ENCODE results near the gene PAX9. TPM values are rescaled to one million over a fixed set of nuclear protein-coding genes. Genes with fewer than 3 reads are reported as not detected.

Gene PAX9
- total and polyA plus RNA-seq, 2 donors from 2014 or later = 0.19 TPM; not detected in 1

- no peaks in the 10 kb centered on the region for H3K36me3 ChIP-seq (ENCODE audit: control insufficient read depth in 2 of 3, insufficient read depth in 3 of 3, low read length in 3 of 3)
These were observed 35.5 kb upstream of the PAX9 start for GRCh38 chr14:36626151-36626550.

DNA sequence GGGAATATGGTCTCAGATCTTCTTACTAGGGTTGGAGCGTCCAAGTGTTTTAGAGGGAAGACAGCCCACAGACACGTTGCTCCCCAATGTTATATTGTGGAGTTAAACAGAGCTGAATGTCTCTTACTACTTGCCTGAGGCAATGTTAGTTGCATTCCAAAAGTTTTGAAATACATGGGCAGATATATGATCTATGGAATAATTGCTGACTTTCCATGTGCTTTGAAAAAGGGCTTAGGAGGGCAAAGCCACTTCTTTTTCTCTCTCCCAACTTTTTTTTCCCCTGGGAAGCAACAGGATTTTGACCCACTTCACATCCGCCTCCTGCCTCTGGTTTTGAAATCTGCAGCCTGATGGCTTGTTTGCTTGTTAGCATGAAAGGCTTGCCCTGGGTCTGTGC is 33.7 kb upstream of the PAX9 start:
- Histone ChIP-seq H3K9ac (ENCODE audit: low read length in 3 of 3) (no peak overlapping the region), H3K9me3 (ENCODE audit: control insufficient read depth in 2 of 3, insufficient read depth in 1 of 3, low read length in 3 of 3) (no peaks in the 10 kb centered on the region), H3K4me1 (ENCODE audit: control insufficient read depth in 2 of 3, insufficient read depth in 2 of 3, low read depth in 1 of 3, low read length in 3 of 3) (no peaks in the 10 kb centered on the region), H3K27ac (ENCODE audit: low read depth in 2 of 2, low read length in 2 of 2) (no peak overlapping the region), H3K36me3 (ENCODE audit: control insufficient read depth in 2 of 3, insufficient read depth in 3 of 3, low read length in 3 of 3) (no peaks in the 10 kb centered on the region), H3K27me3 (ENCODE audit: control insufficient read depth, insufficient read depth, low read length) (no peaks in the 10 kb centered on the region), H3K4me3 (ENCODE audit: low read length in 3 of 3) (no peak overlapping the region)
- FAIRE-seq (no peak), DNase-seq (no peak)
- TF ChIP-seq, protein P1, sequence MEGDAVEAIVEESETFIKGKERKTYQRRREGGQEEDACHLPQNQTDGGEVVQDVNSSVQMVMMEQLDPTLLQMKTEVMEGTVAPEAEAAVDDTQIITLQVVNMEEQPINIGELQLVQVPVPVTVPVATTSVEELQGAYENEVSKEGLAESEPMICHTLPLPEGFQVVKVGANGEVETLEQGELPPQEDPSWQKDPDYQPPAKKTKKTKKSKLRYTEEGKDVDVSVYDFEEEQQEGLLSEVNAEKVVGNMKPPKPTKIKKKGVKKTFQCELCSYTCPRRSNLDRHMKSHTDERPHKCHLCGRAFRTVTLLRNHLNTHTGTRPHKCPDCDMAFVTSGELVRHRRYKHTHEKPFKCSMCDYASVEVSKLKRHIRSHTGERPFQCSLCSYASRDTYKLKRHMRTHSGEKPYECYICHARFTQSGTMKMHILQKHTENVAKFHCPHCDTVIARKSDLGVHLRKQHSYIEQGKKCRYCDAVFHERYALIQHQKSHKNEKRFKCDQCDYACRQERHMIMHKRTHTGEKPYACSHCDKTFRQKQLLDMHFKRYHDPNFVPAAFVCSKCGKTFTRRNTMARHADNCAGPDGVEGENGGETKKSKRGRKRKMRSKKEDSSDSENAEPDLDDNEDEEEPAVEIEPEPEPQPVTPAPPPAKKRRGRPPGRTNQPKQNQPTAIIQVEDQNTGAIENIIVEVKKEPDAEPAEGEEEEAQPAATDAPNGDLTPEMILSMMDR (IDR thresholded peaks at IDR 0.05; ENCODE audit: borderline replicate concordance, extremely low read depth, insufficient read depth) = no peak
- intact Hi-C loops (cut with DNase I) = no loop called here

More at GRCh38 chr14:36626151-36626550, 35.5 kb upstream of the PAX9 start:
- intact Hi-C loops (cut with DNase I) = no loop called here
- TF ChIP-seq, protein P1 (IDR thresholded peaks at IDR 0.05; ENCODE audit: borderline replicate concordance, extremely low read depth, insufficient read depth) = no peak
- peaks cover 0 to 2% (median 0%) of the 10 kb centered on the region in 3 donors for H3K9me3 ChIP-seq (ENCODE audit: control insufficient read depth in 2 of 3, insufficient read depth in 1 of 3, low read length in 3 of 3)
- H3K9ac ChIP-seq (ENCODE audit: low read length in 3 of 3) = no peak overlapping the region
- no peak for DNase-seq
- H3K4me1 ChIP-seq (ENCODE audit: control insufficient read depth in 2 of 3, insufficient read depth in 2 of 3, low read depth in 1 of 3, low read length in 3 of 3) = no peaks in the 10 kb centered on the region
- H3K27ac ChIP-seq (ENCODE audit: low read depth in 2 of 2, low read length in 2 of 2) = no peak overlapping the region
- FAIRE-seq = no peak
- H3K27me3 ChIP-seq (ENCODE audit: control insufficient read depth, insufficient read depth, low read length) = no peaks in the 10 kb centered on the region
- no peak overlapping the region for H3K4me3 ChIP-seq (ENCODE audit: low read length in 3 of 3)

DNA sequence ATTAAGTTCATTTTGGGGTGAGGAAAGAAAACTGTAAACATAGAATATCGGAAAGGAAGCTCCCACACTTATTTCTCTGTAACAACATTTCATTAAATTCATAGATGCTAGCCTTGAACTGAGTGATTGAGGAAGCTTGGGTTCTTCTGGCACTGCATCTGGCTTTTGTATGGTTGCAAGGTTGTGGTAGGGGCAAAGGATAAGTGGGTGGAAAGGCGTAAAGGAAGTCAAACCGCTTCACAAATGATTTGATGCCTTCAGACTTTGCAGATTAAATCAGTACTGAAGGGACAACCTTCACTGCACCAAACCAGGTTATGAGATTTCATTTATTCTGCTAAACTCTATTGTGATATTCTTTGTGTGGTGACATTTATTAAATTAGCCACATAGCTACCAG is 28.1 kb upstream of the PAX9 start:
- Histone ChIP-seq H3K27ac (ENCODE audit: low read depth in 2 of 2, low read length in 2 of 2) (no peak overlapping the region), H3K4me1 (ENCODE audit: control insufficient read depth in 2 of 3, insufficient read depth in 2 of 3, low read depth in 1 of 3, low read length in 3 of 3) (no peaks in the 10 kb centered on the region), H3K27me3 (ENCODE audit: control insufficient read depth, insufficient read depth, low read length) (no peaks in the 10 kb centered on the region), H3K9ac (ENCODE audit: low read length in 3 of 3) (no peak overlapping the region), H3K4me3 (ENCODE audit: low read length in 3 of 3) (no peak overlapping the region), H3K36me3 (ENCODE audit: control insufficient read depth in 2 of 3, insufficient read depth in 3 of 3, low read length in 3 of 3) (no peaks in the 10 kb centered on the region), H3K9me3 (ENCODE audit: control insufficient read depth in 2 of 3, insufficient read depth in 1 of 3, low read length in 3 of 3) (no peaks in the 10 kb centered on the region)
- TF ChIP-seq, protein P1 (IDR thresholded peaks at IDR 0.05; ENCODE audit: borderline replicate concordance, extremely low read depth, insufficient read depth) = no peak
- intact Hi-C loops (cut with DNase I) = no loop called here
- DNase-seq (no peak), FAIRE-seq (no peak)
